ENCODE measurements around the gene GAS6. TPM values are rescaled to one million over a fixed set of nuclear protein-coding genes. Genes with fewer than 3 reads are reported as not detected.

GAS6 gene
- polyA plus RNA-seq, 4 donors, result 42.7 to 136 (median 86.0) TPM

DNA sequence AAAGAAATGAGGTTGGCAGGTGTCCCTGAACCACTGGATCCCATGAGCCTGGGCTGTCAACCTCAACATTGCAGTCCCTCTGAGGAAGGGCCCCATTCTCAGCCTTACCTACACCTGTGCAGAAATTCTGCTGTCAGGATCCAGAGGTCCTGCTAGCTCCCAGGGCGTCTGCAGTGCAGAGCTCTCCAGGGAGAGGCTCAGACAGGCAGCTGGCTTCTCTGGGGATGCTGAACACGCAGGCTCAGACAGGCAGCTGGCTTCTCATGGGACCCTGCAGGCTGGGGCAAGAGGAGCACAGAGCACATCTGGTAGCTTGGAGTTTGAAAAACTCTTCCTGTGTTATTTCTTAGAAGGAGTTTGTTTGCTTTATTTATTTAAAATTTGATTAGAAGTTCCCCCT, 53.9 kb downstream of the GAS6 start:
- no peaks in the 10 kb centered on the region for H3K27me3 ChIP-seq (ENCODE audit: control insufficient read depth in 3 of 3, insufficient read depth in 3 of 3, low read length in 3 of 3)
- FAIRE-seq (no peak), DNase-seq (no peak)
- peaks cover 0 to 31% of the 10 kb centered on the region in 2 donors for H3K9me3 ChIP-seq (ENCODE audit: control insufficient read depth in 2 of 2, insufficient read depth in 1 of 2, low read depth in 1 of 2, low read length in 1 of 2)
- H3K36me3 ChIP-seq (ENCODE audit: control insufficient read depth in 3 of 3, insufficient read depth in 2 of 3, low read depth in 1 of 3, low read length in 3 of 3), result no peaks in the 10 kb centered on the region
- H3K4me1 ChIP-seq (ENCODE audit: control insufficient read depth in 3 of 3, insufficient read depth in 2 of 3, low read depth in 1 of 3, low read length in 2 of 3), result no peaks in the 10 kb centered on the region
- 46 to 66% (median 47%) methylated on average over 2 of the region's 2 CpGs for WGBS, 3 donors
- H3K27ac ChIP-seq (ENCODE audit: low read depth in 1 of 3, low read length in 2 of 3), result no peak overlapping the region
- H3K4me3 ChIP-seq (ENCODE audit: low read depth in 1 of 3, low read length in 3 of 3), result no peak overlapping the region

DNA sequence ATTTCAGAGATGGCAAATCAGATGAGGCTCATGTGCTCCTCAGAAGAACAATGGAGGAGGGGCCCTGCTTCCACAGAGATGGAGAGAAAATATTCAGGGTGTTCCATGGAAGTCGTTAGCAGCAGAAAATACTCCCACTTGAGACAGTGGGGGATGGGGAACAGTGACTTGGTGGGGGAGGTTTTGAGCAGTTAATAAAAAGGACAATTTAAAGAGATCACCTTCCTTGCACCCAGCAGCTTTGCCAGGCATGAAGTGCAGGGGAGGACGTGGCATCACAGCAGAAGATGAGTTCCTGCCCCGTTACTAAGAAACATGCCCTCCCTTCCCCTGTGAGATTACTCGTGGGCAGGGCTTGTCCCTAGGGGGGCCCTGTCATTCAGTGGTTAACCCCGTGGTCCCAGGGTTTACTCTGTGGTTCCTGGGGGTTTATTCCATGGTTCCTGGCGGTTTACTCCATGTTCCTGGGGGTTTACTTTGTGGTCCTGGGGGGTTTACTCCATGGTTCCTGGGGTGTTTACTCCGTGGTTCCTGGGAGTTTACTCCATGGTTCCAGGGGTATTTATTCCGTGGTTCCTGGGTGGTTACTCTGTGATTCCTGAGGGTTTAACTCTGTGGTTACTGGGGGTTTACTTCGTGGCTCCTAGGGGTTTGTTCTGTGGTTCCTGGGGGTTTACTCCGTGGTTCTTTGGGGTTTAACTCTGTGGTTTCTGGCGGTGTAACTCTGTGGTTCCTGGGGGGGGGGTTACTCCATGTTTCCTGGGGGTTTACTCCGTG, 55.6 kb downstream of the GAS6 start:
- no peaks in the 10 kb centered on the region for H3K4me1 ChIP-seq (ENCODE audit: control insufficient read depth in 3 of 3, insufficient read depth in 2 of 3, low read depth in 1 of 3, low read length in 2 of 3)
- DNase-seq, result no peak

DNA sequence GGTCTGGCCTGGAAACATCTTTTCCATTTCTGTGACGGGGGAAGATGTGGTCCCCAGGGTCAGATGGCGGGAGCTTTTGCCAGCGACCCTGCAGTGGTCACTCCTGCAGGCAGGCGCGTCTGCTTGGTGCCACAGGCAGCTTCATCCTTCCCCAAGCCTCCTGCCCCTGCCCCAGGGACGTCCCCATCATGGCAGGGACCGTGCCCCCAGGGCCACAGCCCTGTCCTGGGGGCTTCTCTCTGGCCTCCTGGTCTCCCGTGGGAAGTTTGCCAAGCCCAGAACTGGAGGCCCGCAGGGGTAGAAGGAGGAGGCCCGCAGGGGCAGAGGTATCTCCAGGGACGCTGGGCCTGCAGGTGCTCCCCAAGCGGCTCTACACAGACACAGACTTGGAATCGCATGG, 57.4 kb downstream of the GAS6 start:
- FAIRE-seq, result no peak
- peaks cover 0 to 4% (median 0%) of the 10 kb centered on the region in 3 donors for H3K4me1 ChIP-seq (ENCODE audit: control insufficient read depth in 3 of 3, insufficient read depth in 2 of 3, low read depth in 1 of 3, low read length in 2 of 3)
- no peak overlapping the region for H3K27ac ChIP-seq (ENCODE audit: low read depth in 1 of 3, low read length in 2 of 3)

More for the DNA sequence above, 55.6 kb downstream of the GAS6 start:
- WGBS, 3 donors, result 74 to 81% (median 76%) methylated on average over 12 of the region's 12 CpGs
- H3K27me3 ChIP-seq (ENCODE audit: control insufficient read depth in 3 of 3, insufficient read depth in 3 of 3, low read length in 3 of 3), result no peaks in the 10 kb centered on the region
- no peak overlapping the region for H3K4me3 ChIP-seq (ENCODE audit: low read depth in 1 of 3, low read length in 3 of 3)
- no peaks in the 10 kb centered on the region for H3K36me3 ChIP-seq (ENCODE audit: control insufficient read depth in 3 of 3, insufficient read depth in 2 of 3, low read depth in 1 of 3, low read length in 3 of 3)
- H3K27ac ChIP-seq (ENCODE audit: low read depth in 1 of 3, low read length in 2 of 3), result no peak overlapping the region
- FAIRE-seq, result no peak
- peaks cover 0 to 31% of the 10 kb centered on the region in 2 donors for H3K9me3 ChIP-seq (ENCODE audit: control insufficient read depth in 2 of 2, insufficient read depth in 1 of 2, low read depth in 1 of 2, low read length in 1 of 2)

DNA sequence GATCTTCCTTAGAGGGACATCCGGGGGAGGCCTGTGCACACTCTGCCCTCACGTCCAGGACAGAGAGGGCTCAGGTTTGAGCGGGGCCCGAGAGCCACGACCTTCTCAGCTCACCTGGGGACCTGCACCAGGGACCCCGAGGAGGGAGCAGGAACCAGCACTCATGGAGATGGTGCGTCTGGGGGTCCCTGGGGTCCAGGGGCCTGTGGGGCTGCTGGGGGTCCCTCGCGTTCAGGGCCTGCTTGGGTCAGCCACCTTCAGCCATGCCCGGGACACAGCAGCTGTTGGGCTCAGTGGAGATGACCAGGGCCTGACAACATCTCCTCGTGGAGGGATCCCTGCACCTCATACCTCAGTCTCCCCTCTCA, 57.8 kb downstream of the GAS6 start:
- Histone ChIP-seq H3K4me3 (ENCODE audit: low read depth in 1 of 3, low read length in 3 of 3) (no peak overlapping the region), H3K27ac (ENCODE audit: low read depth in 1 of 3, low read length in 2 of 3) (no peak overlapping the region), H3K27me3 (ENCODE audit: control insufficient read depth in 3 of 3, insufficient read depth in 3 of 3, low read length in 3 of 3) (no peaks in the 10 kb centered on the region), H3K4me1 (ENCODE audit: control insufficient read depth in 3 of 3, insufficient read depth in 2 of 3, low read depth in 1 of 3, low read length in 2 of 3) (peaks cover 0 to 4% (median 0%) of the 10 kb centered on the region in 3 donors), H3K36me3 (ENCODE audit: control insufficient read depth in 3 of 3, insufficient read depth in 2 of 3, low read depth in 1 of 3, low read length in 3 of 3) (no peaks in the 10 kb centered on the region), H3K9me3 (ENCODE audit: control insufficient read depth in 2 of 2, insufficient read depth in 1 of 2, low read depth in 1 of 2, low read length in 1 of 2) (peaks cover 0 to 31% of the 10 kb centered on the region in 2 donors)
- 81 to 89% (median 87%) methylated on average over 11 of the region's 11 CpGs for WGBS, 3 donors
- DNase-seq (no peak), FAIRE-seq (no peak)

More for the DNA sequence above, 57.4 kb downstream of the GAS6 start:
- Histone ChIP-seq H3K9me3 (ENCODE audit: control insufficient read depth in 2 of 2, insufficient read depth in 1 of 2, low read depth in 1 of 2, low read length in 1 of 2) (peaks cover 0 to 31% of the 10 kb centered on the region in 2 donors), H3K4me3 (ENCODE audit: low read depth in 1 of 3, low read length in 3 of 3) (no peak overlapping the region), H3K27me3 (ENCODE audit: control insufficient read depth in 3 of 3, insufficient read depth in 3 of 3, low read length in 3 of 3) (no peaks in the 10 kb centered on the region), H3K36me3 (ENCODE audit: control insufficient read depth in 3 of 3, insufficient read depth in 2 of 3, low read depth in 1 of 3, low read length in 3 of 3) (no peaks in the 10 kb centered on the region)
- WGBS, 3 donors, result 87 to 93% (median 90%) methylated on average over 13 of the region's 13 CpGs
- DNase-seq, result no peak

DNA sequence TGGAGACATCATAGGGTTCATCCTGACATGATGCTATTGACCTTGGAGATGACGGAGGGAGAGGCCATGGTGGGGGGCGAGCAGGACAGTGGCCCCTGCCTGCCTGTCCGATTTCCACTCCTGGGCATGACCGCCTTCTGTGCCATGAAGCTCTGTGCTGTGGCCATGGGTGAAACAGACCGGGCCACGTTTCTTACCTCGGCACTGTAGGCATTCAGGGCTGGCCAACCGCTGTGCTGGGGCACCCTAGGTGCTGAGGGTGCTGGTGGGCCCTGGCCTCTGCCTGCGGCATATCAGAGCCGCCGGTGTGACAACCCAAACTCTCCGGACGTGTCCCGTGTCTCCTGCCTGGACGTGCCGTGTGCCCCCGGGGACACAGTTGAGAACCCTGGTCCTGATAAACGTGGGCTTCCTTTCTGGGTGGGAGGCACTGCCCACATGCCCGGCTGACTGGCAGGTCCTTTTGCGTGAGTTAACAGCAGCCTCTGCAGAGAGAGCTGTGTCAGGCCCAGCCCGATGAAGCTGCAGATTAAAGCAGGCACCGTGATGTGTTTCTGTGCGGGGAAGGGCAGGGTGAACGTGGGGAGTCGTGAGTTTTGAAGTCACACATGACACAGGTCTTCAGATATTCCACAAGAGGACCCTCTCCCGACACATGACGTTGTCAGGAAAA, 58.3 kb downstream of the GAS6 start:
- WGBS, 3 donors, result 85 to 91% (median 88%) methylated on average over 27 of the region's 27 CpGs
- H3K9me3 ChIP-seq (ENCODE audit: control insufficient read depth in 2 of 2, insufficient read depth in 1 of 2, low read depth in 1 of 2, low read length in 1 of 2), result peaks cover 0 to 29% of the 10 kb centered on the region in 2 donors
- no peak overlapping the region for H3K4me3 ChIP-seq (ENCODE audit: low read depth in 1 of 3, low read length in 3 of 3)
- no peaks in the 10 kb centered on the region for H3K27me3 ChIP-seq (ENCODE audit: control insufficient read depth in 3 of 3, insufficient read depth in 3 of 3, low read length in 3 of 3)
- DNase-seq (no peak), FAIRE-seq (no peak)
- no peak overlapping the region for H3K27ac ChIP-seq (ENCODE audit: low read depth in 1 of 3, low read length in 2 of 3)
- no peaks in the 10 kb centered on the region for H3K36me3 ChIP-seq (ENCODE audit: control insufficient read depth in 3 of 3, insufficient read depth in 2 of 3, low read depth in 1 of 3, low read length in 3 of 3)
- H3K4me1 ChIP-seq (ENCODE audit: control insufficient read depth in 3 of 3, insufficient read depth in 2 of 3, low read depth in 1 of 3, low read length in 2 of 3), result peaks cover 0 to 4% (median 0%) of the 10 kb centered on the region in 3 donors

DNA sequence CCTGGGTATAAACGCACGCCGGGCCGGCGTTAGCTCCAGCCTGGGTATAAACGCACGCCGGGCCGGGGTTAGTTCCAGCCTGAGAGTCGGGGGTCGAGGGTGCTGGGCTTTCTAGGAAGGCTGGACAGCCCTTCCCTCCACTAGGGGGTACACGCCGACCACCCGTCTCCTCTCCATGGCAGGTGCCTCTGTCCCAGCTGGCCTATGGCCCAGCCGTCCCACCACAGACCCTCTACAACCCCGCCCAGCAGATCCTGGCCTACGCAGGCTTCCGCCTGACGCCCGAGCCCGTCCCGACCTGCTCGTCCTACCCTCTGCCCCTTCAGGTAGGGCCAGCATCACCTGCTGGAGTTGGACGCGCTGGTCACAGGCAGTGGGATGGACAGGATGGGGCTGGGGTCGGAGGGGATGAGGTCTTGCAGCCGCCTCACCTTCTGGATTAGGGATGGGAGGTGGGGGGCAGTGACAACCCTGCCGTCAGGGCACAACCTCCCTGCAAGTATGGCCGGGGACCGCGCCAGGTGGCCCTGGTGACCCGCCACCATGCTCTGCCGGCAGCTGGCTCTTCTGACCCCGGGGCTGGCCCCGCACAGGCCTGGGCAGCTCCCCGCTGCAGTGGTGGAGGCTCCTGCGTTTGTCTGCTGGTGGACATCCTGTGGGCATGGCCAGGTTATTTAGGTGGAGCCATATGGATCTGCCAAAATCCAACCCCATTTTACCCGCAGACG, 59.0 kb downstream of the GAS6 start:
- Histone ChIP-seq H3K4me1 (ENCODE audit: control insufficient read depth in 3 of 3, insufficient read depth in 2 of 3, low read depth in 1 of 3, low read length in 2 of 3) (peaks cover 0 to 4% (median 0%) of the 10 kb centered on the region in 3 donors), H3K27me3 (ENCODE audit: control insufficient read depth in 3 of 3, insufficient read depth in 3 of 3, low read length in 3 of 3) (no peaks in the 10 kb centered on the region), H3K9me3 (ENCODE audit: control insufficient read depth in 2 of 2, insufficient read depth in 1 of 2, low read depth in 1 of 2, low read length in 1 of 2) (peaks cover 0 to 24% of the 10 kb centered on the region in 2 donors), H3K4me3 (ENCODE audit: low read depth in 1 of 3, low read length in 3 of 3) (no peak overlapping the region), H3K36me3 (ENCODE audit: control insufficient read depth in 3 of 3, insufficient read depth in 2 of 3, low read depth in 1 of 3, low read length in 3 of 3) (no peaks in the 10 kb centered on the region), H3K27ac (ENCODE audit: low read depth in 1 of 3, low read length in 2 of 3) (no peak overlapping the region)
- no peak for FAIRE-seq
- no peak for DNase-seq
- 88 to 91% (median 89%) methylated on average over 36 to 39 of the region's 39 CpGs for WGBS, 3 donors

DNA sequence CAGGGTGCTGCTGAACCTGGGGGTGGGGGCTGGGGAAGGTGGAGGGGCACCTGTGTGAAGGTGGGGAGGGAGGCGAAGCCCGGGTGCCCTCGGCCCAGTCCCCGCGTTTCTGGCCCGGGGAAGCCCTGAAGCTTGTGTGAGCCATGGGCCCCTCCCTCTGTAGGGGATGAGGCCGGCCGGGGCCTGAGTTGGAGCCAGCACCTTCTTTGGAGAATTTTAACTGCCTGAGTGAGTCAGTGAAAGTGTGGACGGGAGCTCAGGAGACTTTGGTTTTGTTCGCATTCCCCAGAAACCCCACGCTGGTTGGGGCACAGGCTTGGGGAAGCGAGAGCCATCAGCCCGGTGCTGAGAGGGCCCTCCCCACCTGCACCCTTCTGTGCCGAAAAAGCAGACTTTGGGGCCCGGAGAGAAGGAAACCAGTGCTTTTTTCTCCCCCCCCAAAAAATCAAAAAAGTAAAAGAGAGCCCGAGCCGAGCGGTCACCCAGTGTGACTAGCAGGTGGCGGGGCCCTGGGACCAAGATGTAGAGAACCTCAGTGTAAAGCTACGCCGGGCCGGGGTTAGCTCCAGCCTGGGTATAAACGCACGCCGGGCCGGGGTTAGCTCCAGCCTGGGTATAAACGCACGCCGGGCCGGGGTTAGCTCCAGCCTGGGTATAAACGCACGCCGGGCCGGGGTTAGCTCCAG, 59.7 kb downstream of the GAS6 start:
- peaks cover 0 to 19% of the 10 kb centered on the region in 2 donors for H3K9me3 ChIP-seq (ENCODE audit: control insufficient read depth in 2 of 2, insufficient read depth in 1 of 2, low read depth in 1 of 2, low read length in 1 of 2)
- no peaks in the 10 kb centered on the region for H3K36me3 ChIP-seq (ENCODE audit: control insufficient read depth in 3 of 3, insufficient read depth in 2 of 3, low read depth in 1 of 3, low read length in 3 of 3)
- no peak for FAIRE-seq
- WGBS, 3 donors, result 84 to 94% (median 90%) methylated on average over 22 to 34 of the region's 34 CpGs
- H3K4me1 ChIP-seq (ENCODE audit: control insufficient read depth in 3 of 3, insufficient read depth in 2 of 3, low read depth in 1 of 3, low read length in 2 of 3), result peaks cover 0 to 4% (median 0%) of the 10 kb centered on the region in 3 donors
- H3K27ac ChIP-seq (ENCODE audit: low read depth in 1 of 3, low read length in 2 of 3), result no peak overlapping the region
- DNase-seq, result no peak
- H3K27me3 ChIP-seq (ENCODE audit: control insufficient read depth in 3 of 3, insufficient read depth in 3 of 3, low read length in 3 of 3), result no peaks in the 10 kb centered on the region
- H3K4me3 ChIP-seq (ENCODE audit: low read depth in 1 of 3, low read length in 3 of 3), result no peak overlapping the region

Measured in small intestine (tissue), 7 donors.